Measurements from ENCODE around the gene UTP4. TPM values are rescaled to one million over a fixed set of nuclear protein-coding genes. Genes with fewer than 3 reads are reported as not detected.

The UTP4 gene
- total RNA-seq (2014; rRNA removed; shearing (Covaris generic)), result 21.1 and 24.9 TPM in 2 replicates
- total RNA-seq (2022), result 61.9 and 67.3 TPM in 2 replicates
- percentile 78 among the genes with signal in this experiment for Bru-seq, nascent RNA
- percentile 78 among the genes with signal in this experiment for BruChase-seq, experiment 1, labeled RNA remaining after a 6-hour chase
- percentile 80 among the genes with signal in this experiment for BruChase-seq, experiment 2, labeled RNA remaining after a 2-hour chase
- long read RNA-seq, transcript UTP4-203 (17 exons, 2,186 nt), result minor isoform, 24 of 167 reads
- long read RNA-seq, transcript UTP4-201 (17 exons, 2,322 nt), result major isoform, 105 of 167 reads
- long read RNA-seq, partial matches to known transcripts, result 16 of 167 reads
- long read RNA-seq, other reads (novel, unspliced or antisense), result 22 of 167 reads

GRCh38 chr16:69132424-69133252, at the start of gene UTP4, which contains the start of gene CHTF8:
TSS of gene UTP4 (plus strand) at chr16:69132649. CDS start at chr16:69133460, 811 bp downstream.
TSS of gene CHTF8 (minus strand) at chr16:69132588. CDS start at chr16:69121458, 11,130 bp downstream.
- peak; percentile 90 for DNase-seq (ENCODE audit: low spot score)
- Histone ChIP-seq H3K9me2 (ENCODE audit: insufficient read depth, low read length) (no peaks in the 10 kb centered on the region), H3K4me3 (ENCODE audit: low read depth, low read length, poor library complexity, severe bottlenecking) (peak within 1 kb of the TSS; percentile 100), H3K36me3 (ENCODE audit: insufficient read depth, low read length) (peaks cover 71% of the 10 kb centered on the region), H3K4me2 (ENCODE audit: low read length) (peak within 1 kb of the TSS; percentile 98), H2AFZ (ENCODE audit: low read length) (peak within 1 kb of the TSS; percentile 75; the same call in 1 of the 2 replicates), H3K9me3 (ENCODE audit: low read length) (no peaks in the 10 kb centered on the region), H3K4me1 (ENCODE audit: insufficient read depth, low read length, poor library complexity, severe bottlenecking) (peaks cover 27% of the 10 kb centered on the region), H3K27ac (ENCODE audit: low read depth, low read length, poor library complexity, severe bottlenecking) (peak within 1 kb of the TSS; percentile 77), H4K20me1 (ENCODE audit: insufficient read depth, low read length) (peaks cover 37% of the 10 kb centered on the region), H3K79me2 (ENCODE audit: insufficient read depth, low read depth, low read length) (peaks cover 90% of the 10 kb centered on the region)
- POLR2A ChIA-PET, result interaction anchor here (0.6 to 1.9 kb wide), 15 partner anchors 10 to 648 kb away, joined by 3 to 16 read pairs (median 3); no protein-coding TSS in a partner anchor
- BruUV-seq (replicated peaks), result no TSS peak
- CTCF ChIA-PET (ENCODE audit: unreplicated experiment), result interaction anchor here (0.6 to 1.0 kb wide), 7 partner anchors 44 to 642 kb away, joined by 3 to 5 read pairs (median 3); partner anchors contain the start of gene SNTB2
- TF ChIP-seq EZH2phosphoT487 (IDR thresholded peaks at IDR 0.05; ENCODE audit: borderline replicate concordance, low read depth, low read length) (no peak), CTCF (conservative IDR thresholded peaks at IDR 0.05; ENCODE audit: low read length) (no peak)
- intact Hi-C loops (cut with micrococcal nuclease; ENCODE audit: unreplicated experiment), result loop anchor here (1.0 to 10.0 kb wide), 3 partner anchors 54 to 598 kb away; partner anchors contain the start of genes TERF2 and ZFP90

GRCh38 chr16:69083306-69083941, 49.0 kb upstream of the UTP4 start:
- no TSS peak for BruUV-seq (replicated peaks)
- no peaks in the 10 kb centered on the region for H3K79me2 ChIP-seq (ENCODE audit: insufficient read depth, low read depth, low read length)
- no peaks in the 10 kb centered on the region for H3K9me2 ChIP-seq (ENCODE audit: insufficient read depth, low read length)
- DNase-seq (ENCODE audit: low spot score), result no peak
- H3K9me3 ChIP-seq (ENCODE audit: low read length), result no peaks in the 10 kb centered on the region
- no peak overlapping the region for H2AFZ ChIP-seq (ENCODE audit: low read length)
- intact Hi-C loops (cut with micrococcal nuclease; ENCODE audit: unreplicated experiment), result no loop called here
- H4K20me1 ChIP-seq (ENCODE audit: insufficient read depth, low read length), result no peaks in the 10 kb centered on the region
- POLR2A ChIA-PET, result no interaction called here
- no peak overlapping the region for H3K27ac ChIP-seq (ENCODE audit: low read depth, low read length, poor library complexity, severe bottlenecking)
- no peaks in the 10 kb centered on the region for H3K4me1 ChIP-seq (ENCODE audit: insufficient read depth, low read length, poor library complexity, severe bottlenecking)
- CTCF ChIA-PET (ENCODE audit: unreplicated experiment), result no interaction called here
- H3K4me3 ChIP-seq (ENCODE audit: low read depth, low read length, poor library complexity, severe bottlenecking), result no peak overlapping the region
- TF ChIP-seq EZH2phosphoT487 (IDR thresholded peaks at IDR 0.05; ENCODE audit: borderline replicate concordance, low read depth, low read length) (no peak), CTCF (conservative IDR thresholded peaks at IDR 0.05; ENCODE audit: low read length) (peak; percentile 39; the same call in 1 of the 2 replicates)
- H3K36me3 ChIP-seq (ENCODE audit: insufficient read depth, low read length), result no peaks in the 10 kb centered on the region
- H3K4me2 ChIP-seq (ENCODE audit: low read length), result no peak overlapping the region

Data from OCI-LY7 (cell line).